ENCODE measurements around the gene TSKS. TPM values are rescaled to one million over a fixed set of nuclear protein-coding genes. Genes with fewer than 3 reads are reported as not detected.

Gene TSKS
- total RNA-seq, 1 experiment from 2014 or later = 0.28 TPM

DNA sequence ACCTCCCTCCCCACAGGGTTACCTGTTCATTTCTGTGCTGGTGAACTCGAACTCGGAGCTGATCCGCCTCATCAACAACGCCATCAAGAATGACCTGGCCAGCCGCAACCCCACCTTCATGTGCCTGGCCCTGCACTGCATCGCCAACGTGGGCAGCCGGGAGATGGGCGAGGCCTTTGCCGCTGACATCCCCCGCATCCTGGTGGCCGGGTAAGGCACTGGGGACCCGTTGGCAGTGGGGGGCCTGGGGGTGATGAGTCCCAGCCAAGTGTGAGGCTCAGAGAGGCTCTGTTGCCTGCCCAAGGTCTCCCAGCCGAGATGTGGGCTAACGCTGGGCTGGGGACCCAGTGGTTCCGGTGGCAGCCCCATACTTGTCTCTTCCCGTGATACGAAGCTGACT, 19.4 kb upstream of the TSKS start:
- Histone ChIP-seq H2AK5ac (ENCODE audit: insufficient read length, low read length) (no peak overlapping the region), H3K4ac (ENCODE audit: low read depth, low read length) (no peak overlapping the region), H3K23ac (ENCODE audit: insufficient read length, low read depth, low read length) (no peak overlapping the region), H3K23me2 (ENCODE audit: insufficient read length, low read depth, low read length, poor library complexity, severe bottlenecking) (no peaks in the 10 kb centered on the region), H4K5ac (ENCODE audit: insufficient read length, low read depth, low read length) (no peak overlapping the region), H4K8ac (replicated peaks; ENCODE audit: insufficient read length, low read depth, low read length) (no peak overlapping the region), H3K56ac (ENCODE audit: insufficient read length, low read depth, low read length) (no peak overlapping the region), H4K20me1 (ENCODE audit: control insufficient read depth, insufficient read depth, insufficient read length) (no peaks in the 10 kb centered on the region), H3K4me2 (ENCODE audit: insufficient read depth, insufficient read length, low read length) (no peak overlapping the region), H3K9me3 (ENCODE audit: control insufficient read depth, low read depth, low read length) (no peaks in the 10 kb centered on the region), H2BK120ac (ENCODE audit: low read depth, low read length, poor library complexity, severe bottlenecking) (no peak overlapping the region), H4K91ac (ENCODE audit: insufficient read length, low read depth, low read length) (no peak overlapping the region), H2AFZ (ENCODE audit: low read length) (no peak overlapping the region), H3K27me3 (ENCODE audit: insufficient read depth, low read length) (no peaks in the 10 kb centered on the region), H2BK12ac (ENCODE audit: insufficient read length, low read depth, low read length) (no peak overlapping the region), H3K4me1 (ENCODE audit: insufficient read depth, low read length) (no peaks in the 10 kb centered on the region), H2BK20ac (ENCODE audit: low read depth, low read length, poor library complexity, severe bottlenecking) (no peak overlapping the region), H3K18ac (ENCODE audit: insufficient read length, low read depth, low read length) (no peak overlapping the region), H3K79me2 (ENCODE audit: insufficient read depth, low read length) (no peaks in the 10 kb centered on the region), H2BK15ac (ENCODE audit: low read depth, low read length) (no peak overlapping the region), H3K79me1 (ENCODE audit: insufficient read depth, low read depth, low read length, poor library complexity, severe bottlenecking) (no peaks in the 10 kb centered on the region), H2BK5ac (ENCODE audit: insufficient read length, low read length) (no peak overlapping the region), H3K9ac (ENCODE audit: extremely low read depth, insufficient read length, low read length) (no peak overlapping the region), H3T11ph (ENCODE audit: low read length) (no peak overlapping the region), H3K27ac (ENCODE audit: insufficient read length, low read depth, low read length) (no peak overlapping the region), H3K14ac (ENCODE audit: insufficient read depth, low read length) (no peak overlapping the region)
- Mint-ChIP-seq H3K27me3 (ENCODE audit: low read depth) (no peaks in the 10 kb centered on the region), H3K36me3 (ENCODE audit: insufficient read depth in 1 of 3, low read depth in 3 of 3) (peaks cover 24 to 40% (median 33%) of the 10 kb centered on the region in 3 experiments), H3K27ac (no peak overlapping the region), H3K9me3 (no peaks in the 10 kb centered on the region), H3K4me1 (peaks cover 9 to 10% of the 10 kb centered on the region in 2 experiments; a peak in 3 of 4 replicates), H3K4me3 (no peak overlapping the region)
- no peak for DNase-seq
- TF ChIP-seq, protein P1, sequence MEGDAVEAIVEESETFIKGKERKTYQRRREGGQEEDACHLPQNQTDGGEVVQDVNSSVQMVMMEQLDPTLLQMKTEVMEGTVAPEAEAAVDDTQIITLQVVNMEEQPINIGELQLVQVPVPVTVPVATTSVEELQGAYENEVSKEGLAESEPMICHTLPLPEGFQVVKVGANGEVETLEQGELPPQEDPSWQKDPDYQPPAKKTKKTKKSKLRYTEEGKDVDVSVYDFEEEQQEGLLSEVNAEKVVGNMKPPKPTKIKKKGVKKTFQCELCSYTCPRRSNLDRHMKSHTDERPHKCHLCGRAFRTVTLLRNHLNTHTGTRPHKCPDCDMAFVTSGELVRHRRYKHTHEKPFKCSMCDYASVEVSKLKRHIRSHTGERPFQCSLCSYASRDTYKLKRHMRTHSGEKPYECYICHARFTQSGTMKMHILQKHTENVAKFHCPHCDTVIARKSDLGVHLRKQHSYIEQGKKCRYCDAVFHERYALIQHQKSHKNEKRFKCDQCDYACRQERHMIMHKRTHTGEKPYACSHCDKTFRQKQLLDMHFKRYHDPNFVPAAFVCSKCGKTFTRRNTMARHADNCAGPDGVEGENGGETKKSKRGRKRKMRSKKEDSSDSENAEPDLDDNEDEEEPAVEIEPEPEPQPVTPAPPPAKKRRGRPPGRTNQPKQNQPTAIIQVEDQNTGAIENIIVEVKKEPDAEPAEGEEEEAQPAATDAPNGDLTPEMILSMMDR (conservative IDR thresholded peaks at IDR 0.05) = no peak
- no CpG with 5 or more reads among the region's 18 CpGs for WGBS (ENCODE audit: extremely low coverage, insufficient read length, low lambda C conversion rate)

Measured in H9 (cell line).